Stimulated activated CD8-positive, alpha-beta memory T cell treated with anti-CD3 and anti-CD28 coated beads, Interleukin-7, amount 100 ng/mL, for 24 hours (primary cell): ENCODE data around the gene SNX12.
"Not testable (repeated sequence)": the region's sequence is repeated elsewhere in the genome, so short reads cannot be mapped to it uniquely, and the experiment has no call there.

Source experiments
- DNase-seq: peaks from one replicate; pipeline ENCODE4 v3.0.0-alpha.2; 2020; ENCODE audit warnings: low read depth

The SNX12 gene

DNA sequence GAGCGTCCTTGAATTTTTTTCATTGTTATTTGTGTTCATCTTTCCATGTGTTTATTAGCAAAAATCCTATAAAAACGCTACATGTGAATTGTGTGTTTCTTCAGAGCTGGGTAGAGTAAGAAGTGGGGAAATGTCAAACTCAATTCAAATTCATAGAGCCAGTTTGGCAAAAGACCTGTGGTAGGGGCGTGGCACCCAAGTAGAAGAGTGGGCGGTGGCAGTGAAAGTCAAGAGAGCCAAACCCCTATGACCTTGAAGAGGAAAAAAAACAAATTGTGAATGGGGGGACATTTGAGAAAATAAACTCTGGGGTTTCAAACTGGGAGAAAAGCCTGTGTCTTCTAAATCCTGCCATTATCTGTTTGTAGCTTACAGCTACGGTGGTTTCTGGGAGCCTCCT lies 23.1 kb upstream of the SNX12 start:
- DNase-seq = no peak

DNA sequence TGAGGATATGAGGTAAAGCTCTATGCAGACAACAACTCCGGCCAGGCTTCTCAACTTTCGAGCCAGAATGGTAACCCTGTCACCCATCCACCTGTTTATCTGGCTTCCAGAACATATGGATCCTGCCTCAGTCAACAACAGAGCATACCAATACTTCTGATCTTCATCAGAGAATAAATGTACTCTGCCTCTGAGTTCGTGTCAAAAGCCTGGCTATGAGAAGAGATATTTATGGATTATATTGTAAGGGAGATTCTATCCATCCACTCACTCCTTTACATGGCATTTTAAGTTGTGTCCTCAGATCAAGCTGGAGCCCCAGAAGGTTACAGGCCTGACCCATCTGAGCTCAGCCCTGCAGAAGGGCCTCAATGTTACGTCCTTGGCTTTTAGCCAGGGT lies 17.8 kb upstream of the SNX12 start:
- DNase-seq = no peak

DNA sequence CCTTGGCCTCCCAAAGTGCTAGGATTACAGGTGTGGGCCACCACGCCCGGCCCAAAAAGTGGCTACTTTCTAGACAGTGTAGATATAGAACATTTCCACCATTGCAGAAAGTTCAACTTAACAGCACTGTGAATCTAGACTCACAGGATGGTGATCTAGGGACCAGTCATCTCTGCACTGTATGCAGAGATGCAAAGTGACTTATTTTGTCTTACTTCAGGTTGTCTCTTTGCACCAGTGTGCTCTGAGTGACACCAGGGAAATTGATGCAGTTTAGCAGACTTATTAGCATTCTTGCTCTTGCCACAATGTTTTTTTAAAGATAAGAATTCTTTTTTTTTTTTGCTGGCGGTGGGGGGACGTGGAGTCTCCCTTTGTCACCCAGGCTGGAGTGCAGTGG lies 14.7 kb upstream of the SNX12 start:
- no peak for DNase-seq

DNA sequence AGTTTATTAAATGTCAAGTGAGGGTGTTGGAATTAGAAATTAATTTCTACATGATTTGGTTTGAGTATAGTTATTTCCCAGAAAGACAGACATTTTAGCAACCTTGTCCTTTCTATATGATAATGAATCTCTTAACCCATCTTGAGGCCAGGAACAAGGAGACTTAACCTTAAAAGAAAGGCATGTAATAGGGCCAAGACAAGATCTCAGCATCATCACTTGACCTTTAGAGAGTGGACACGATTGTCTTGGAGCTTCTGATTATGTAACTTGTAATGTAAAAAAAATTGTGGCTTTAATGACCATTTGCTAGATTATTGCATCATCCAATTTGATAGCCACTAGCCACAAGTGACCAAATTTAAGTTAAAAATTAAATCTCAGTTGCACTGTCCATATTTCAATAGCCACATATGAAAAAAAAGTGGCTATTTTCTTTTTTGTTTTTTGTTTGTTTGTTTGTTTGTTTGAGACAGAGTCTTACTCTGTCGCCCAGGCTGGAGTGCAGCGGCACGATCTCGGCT lies 14.1 kb upstream of the SNX12 start:
- DNase-seq = no peak

DNA sequence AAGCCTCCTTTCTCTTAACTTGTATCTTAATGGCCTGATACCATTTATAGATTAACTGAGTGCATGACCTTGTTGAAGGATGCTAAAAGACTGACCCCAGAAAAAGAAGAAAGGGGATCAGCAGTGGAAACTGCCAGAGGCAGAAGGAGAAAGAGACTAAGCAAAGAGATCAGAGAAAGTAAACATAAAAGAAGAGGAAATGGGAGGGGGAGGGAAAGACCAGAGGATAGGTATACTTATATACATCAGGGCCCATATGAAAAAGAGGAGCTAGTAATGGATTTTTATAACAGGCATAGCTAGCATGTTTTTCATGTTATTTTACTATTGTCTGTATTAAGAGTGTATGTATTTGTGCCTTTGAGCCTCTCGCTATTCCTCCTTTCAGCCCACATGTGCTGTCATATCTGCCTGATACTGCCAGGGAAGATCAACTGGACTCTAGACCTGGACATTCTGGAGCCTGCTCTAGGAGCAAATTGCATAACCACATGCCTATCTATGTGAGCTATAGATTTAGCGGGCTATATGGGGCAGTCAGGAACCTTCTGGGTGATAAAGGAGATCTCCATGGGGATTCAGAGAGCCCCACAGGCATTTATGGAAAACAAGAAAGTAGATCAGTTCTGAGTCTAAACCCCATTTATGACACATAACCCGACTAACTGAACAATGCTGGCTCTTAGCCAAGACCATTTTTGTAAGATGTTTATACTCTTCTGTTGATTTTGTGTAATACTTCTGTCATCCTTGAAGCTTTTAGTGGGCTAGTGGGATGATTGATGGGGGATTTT lies 13.4 kb upstream of the SNX12 start:
- no peak for DNase-seq

DNA sequence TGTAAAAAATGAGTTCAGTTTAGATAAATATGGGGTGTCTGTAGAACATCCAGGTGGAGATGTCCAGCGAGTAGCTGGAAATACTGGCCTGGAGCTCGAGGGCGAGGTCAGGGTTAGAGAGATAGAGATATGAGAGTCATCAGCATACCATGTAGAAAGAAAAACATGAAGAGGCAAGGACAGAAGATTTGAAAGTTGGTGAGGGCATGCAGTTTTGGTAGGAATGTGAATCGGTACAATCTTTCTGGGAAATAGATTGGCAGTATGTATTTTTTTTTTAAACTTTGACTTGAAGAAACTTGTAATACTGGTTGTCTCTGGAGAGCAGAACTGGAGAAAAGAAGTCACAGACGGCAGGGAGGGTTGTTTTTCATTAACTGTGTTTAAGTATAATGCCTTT lies 2.4 kb upstream of the SNX12 start:
- no peak for DNase-seq

DNA sequence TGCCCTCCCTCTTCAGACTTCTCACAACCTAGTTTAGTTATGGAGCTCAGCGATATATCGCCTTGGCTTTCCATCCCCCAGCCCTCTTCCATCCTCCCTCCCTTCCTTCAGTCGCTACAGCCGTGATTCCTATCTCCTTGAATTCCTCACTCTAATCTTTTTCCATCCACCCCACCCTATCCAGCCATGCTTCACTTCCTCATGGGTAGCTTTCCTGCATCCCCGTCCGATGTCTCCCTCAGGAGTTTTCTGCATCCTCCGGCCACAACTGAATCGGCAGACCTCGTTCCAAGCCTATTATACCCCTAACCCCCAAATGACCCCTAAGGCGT lies 456 bp downstream of the SNX12 start:
- no peak for DNase-seq

DNA sequence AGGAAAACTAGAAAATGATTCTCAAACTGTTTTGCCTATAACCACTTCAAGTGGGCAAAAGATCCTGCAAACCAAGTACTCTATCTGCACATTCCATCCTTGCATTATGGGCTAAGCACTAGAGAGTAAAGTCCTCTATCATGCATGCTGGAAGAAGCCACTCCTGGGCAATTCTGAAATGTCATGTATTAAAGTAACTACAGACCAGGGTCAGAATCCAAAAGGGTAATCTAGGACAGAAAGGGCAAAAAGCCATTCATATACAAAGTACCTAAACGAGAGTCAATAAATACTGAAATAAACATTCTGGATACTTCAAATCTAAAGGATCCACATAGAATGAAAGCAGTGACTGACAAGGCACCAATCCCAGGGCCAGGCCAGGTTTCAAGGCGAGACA lies 1.0 kb downstream of the SNX12 start:
- DNase-seq = no peak

DNA sequence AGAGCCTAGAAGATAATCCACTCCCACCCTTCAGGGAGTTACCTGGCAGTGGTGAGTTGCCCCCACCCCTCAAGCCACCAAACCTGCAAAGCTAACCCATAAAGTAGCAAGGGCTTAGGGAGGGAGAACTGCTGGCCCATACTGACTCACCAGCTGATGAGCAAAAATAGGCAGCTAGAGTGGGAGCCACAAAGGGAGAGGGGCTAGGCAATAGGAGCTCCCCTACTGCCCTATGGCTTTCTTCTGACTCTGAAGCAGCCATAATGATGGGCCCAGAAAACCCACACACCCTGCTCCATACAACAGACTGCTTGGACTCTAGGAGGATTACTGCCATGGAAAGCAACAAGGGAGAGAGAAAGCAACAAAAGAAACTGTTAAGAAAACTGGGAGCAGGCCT lies 8.0 kb downstream of the SNX12 start:
- DNase-seq = no peak

DNA sequence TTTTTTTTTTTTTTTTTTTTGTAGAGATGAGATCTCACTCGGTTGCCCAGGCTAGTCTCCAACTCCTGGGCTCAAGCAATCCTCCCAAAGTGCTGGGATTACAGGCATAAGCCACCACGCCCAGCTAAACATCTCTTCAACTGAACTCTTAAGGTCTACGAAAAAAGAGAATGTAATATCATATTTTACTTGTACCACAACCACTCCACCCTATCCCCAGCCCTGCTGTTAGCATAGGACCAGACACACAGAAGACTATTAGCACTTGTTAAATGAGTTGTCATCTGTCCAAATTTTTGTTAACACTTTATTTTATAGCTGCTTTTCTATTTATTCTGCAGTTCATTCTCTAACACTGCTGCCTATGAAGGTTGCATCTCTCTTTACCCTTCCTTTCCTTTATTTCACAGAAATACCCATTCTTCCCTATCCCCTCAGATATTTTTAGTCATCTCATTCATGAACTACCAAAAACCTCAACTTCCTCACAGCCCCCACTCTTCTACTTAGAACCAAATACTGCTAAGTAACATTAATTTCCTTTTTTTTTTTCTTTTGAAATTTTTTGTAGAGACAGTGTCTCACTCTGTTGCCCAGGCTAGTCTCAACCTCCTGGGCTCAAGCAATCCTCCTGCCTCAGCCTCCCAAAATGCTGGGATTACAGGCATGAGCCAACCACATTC lies 10.1 kb downstream of the SNX12 start:
- no peak for DNase-seq

DNA sequence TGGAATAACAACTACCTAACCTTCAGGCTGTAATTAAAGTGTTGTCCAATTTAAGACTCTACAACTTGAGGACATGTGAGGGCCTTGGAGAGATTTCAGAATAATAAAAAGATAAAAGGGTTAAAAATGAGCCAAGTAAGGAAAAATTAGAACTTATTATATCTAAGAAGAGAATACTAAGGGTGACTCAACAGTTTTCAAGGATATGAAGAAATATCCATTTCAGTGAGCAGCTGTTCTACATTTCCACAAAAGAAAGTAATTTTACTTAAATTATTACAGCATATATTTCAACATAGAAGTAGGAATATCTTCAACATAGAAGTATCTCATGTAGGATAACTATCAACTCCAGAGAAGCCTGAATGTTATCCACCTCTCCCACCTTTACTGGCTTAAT lies 11.3 kb downstream of the SNX12 start:
- no peak for DNase-seq

DNA sequence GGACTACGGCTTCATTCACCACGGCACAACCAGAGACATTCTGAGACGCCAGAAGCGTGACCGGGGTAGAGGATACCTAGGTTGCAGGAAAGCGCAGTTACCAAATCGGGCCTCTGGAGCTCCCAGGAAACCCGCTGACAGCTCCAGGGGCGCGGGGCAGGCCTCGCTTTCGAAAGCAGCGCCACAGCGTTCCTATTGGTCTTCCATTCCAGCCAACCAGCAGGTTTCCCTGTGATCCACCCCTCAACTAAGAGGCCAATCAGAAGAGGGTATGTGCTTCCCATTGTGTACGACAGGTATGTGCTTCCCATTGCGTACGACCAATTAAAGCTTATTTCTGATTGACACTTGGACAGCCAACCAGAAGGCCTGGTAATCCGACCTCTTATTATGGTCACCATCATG lies 14.9 kb downstream of the SNX12 start:
- DNase-seq = no peak

DNA sequence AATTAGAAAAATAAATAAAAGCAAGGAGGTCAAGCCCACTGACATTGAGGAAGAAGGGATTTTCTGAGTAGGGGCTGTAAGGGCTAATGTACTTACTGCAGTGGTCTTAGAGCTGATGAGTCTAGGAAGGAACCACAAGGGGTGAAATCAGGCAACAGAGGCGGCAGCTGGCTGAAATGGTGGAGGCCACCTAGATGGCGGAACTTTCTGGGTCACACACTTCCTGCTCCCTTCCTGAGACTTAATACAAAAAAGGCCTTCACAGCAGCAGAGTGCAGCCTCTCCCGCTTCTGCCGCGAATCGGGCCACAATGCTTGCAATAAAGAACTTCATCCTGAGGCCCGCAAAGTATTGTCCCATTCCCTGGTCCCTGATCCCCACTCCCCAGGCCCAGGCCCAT lies 15.4 kb downstream of the SNX12 start:
- no peak for DNase-seq

DNA sequence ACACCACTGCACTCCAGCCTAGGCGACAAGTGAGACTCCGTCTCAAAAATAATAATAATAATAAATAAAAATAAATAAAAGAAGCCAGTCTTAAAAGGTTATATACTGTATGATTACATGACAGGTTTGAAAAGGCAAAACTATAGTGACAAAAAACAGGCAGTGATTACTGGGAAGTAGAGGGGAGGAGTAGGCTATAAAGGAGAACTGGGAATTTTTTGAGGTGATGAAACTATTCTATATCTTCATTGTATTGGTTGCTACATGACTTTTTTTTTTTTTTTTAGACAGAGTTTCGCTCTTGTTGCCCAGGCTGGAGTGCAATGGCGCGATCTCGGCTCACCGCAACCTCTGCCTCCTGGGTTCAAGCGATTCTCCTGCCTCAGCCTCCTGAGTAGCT lies 20.2 kb downstream of the SNX12 start:
- DNase-seq = not testable (repeated sequence)

DNA sequence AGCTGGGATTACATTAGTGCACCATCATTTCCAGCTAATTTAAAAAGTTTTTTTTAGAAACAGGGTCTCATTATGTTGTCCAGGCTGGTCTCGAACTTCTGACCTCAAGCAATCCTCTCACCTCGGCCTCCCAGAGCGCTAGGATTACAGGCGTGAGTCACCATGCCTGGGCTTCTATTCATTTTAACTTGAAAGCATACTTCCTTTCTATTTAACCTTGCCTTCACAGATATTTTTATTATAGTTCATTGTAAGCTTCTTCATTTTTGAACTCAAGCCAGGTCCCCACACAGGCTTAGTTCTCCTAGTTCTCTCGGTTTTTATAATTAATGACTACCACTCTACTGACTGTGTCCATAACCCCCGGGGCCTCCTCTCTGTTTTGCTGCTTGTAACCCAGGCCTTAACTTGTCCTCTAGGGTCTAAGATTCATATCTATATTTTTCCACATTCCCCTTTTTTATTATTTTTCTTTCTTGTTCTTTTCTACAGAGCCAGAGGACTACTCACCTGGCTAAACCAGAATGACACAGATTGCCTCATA lies 50.7 kb downstream of the SNX12 start:
- DNase-seq = no peak
